ENCODE results near the gene ALG14. TPM values are rescaled to one million over a fixed set of nuclear protein-coding genes. Genes with fewer than 3 reads are reported as not detected.
"Not testable (repeated sequence)": the region's sequence is repeated elsewhere in the genome, so short reads cannot be mapped to it uniquely, and the experiment has no call there.

Gene ALG14
- total RNA-seq, 1 donor from 2014 or later, result 1.5 TPM

- no peak for DNase-seq (ENCODE audit: low read depth)
Measured at GRCh38 chr1:95006681-95007080, 66.1 kb downstream of the ALG14 start.

DNA sequence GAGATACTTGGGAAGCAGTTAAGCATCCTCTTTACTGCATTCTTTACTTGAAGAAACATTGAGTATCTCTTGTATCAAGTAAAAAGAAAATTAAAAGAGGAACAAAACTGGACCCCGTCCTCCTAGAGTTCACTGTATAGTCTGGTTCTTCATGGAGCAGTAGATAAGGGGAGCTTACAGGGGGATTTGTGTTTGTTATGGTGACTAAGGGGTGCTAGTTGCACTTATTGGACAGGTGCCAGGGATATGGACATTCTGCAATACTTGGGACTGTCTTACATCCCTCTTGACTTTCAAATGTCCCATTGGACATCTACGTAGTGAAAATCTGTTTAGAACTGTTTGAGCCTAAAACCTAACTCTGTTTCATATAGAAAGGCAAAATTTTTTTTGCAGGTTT, 67.2 kb downstream of the ALG14 start:
- no peak for DNase-seq (ENCODE audit: low read depth)

DNA sequence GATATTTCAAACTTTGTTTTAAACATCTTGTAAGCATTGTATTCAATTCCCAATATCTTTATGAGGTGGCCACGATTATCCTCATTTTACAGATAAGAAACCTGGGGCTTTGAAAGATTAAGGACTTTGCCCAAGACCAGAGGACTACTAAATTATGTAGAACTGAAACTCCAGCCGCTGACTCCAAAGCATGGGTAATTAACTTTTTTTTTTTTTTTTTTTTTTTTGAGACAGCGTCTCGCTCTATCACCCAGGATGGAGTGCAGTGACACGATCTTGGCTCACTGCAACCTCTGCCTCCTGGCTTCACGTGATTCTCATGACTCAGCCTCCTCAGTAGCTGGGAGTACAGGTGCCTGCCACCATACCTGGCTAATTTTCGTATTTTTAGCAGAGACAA, 68.7 kb downstream of the ALG14 start:
- peak; percentile 61 for DNase-seq (ENCODE audit: low read depth)

DNA sequence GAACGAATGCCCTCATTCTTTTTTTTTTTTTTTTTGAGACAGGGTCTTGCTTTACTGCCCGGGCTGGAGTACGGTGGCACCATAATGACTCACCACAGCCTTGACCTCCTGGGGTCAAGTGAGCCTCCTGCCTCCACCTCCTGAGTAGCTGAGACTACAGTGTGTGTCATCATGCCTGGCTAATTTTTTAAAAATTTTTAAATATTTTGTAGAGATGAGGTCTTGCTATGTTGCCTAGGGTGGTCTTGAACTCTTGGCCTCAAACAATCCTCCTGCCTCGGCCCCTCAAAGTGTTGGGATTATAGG, 69.4 kb downstream of the ALG14 start:
- DNase-seq (ENCODE audit: low read depth), result peak; percentile 47

DNA sequence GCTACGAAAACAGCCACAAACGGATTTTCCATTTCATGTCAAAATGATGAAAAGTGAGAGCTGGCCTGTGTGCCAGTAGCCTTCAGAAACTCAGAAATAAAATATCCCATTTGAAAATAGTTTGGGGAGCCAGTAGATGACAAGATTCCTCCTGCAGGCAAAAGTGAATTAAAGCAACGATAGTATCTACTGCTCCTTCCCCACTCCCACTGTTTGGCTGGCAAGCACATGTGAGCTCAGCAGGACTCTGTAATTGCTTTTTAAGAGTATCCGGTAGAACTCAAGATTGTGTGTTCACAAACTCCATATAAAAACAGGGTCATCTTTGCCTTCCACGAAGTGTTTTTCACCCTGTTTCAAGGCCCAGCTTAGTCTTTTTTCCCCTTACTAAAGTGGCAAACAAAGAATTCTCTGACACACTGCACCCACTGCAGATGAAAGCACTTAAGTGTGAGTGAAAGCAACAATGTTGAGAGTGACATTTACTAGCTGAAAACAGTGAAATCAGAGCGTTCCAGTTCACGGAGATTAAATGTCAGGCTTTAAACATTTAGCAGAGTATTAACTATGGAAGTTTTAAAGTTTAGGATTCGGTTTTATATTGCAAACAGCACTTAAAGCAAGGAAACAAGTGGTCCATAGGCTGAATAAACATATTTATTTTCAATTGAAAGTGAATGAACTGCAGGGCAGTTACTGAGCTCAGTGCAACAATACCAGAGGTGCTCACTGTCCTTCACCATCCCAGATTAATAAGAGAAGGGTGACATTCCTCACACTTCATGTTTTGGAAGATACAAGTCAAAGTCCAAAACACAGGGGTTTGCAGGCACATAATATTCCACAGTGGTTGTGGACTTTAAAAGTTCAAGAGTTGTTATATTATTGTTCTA, 70.0 kb downstream of the ALG14 start:
- DNase-seq (ENCODE audit: low read depth), result no peak

GRCh38 chr1:95002164-95002539, 70.6 kb downstream of the ALG14 start:
- no peak for DNase-seq (ENCODE audit: low read depth)

GRCh38 chr1:94999456-95000131, 73.2 kb downstream of the ALG14 start:
- DNase-seq (ENCODE audit: low read depth), result no peak

DNA sequence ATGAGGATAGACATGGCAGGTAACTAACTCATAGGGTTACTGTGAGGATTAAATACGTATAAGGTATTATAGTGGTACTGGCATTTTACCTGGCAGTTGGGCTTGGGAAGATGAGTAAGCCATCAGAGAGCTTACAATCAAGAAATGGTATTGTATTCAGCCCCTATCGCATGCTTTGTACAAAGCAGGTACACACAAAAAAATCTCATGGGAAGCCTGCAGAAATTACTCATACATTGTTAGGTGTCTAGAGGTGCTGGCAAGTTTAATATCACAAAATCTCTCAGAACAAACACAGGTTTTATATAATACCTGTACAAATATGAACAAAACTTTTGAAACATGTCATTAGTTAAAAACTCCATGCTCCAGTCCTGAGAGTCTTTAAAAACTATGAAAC, 74.0 kb downstream of the ALG14 start:
- DNase-seq (ENCODE audit: low read depth), result no peak

- DNase-seq (ENCODE audit: low read depth), result no peak
Measured at GRCh38 chr1:94998114-94998513, 74.6 kb downstream of the ALG14 start.

- not testable (repeated sequence) for DNase-seq (ENCODE audit: low read depth)
Measured at GRCh38 chr1:94995536-94995935, 77.2 kb downstream of the ALG14 start.

GRCh38 chr1:94994805-94995204, 77.9 kb downstream of the ALG14 start:
- DNase-seq (ENCODE audit: low read depth), result no peak

DNA sequence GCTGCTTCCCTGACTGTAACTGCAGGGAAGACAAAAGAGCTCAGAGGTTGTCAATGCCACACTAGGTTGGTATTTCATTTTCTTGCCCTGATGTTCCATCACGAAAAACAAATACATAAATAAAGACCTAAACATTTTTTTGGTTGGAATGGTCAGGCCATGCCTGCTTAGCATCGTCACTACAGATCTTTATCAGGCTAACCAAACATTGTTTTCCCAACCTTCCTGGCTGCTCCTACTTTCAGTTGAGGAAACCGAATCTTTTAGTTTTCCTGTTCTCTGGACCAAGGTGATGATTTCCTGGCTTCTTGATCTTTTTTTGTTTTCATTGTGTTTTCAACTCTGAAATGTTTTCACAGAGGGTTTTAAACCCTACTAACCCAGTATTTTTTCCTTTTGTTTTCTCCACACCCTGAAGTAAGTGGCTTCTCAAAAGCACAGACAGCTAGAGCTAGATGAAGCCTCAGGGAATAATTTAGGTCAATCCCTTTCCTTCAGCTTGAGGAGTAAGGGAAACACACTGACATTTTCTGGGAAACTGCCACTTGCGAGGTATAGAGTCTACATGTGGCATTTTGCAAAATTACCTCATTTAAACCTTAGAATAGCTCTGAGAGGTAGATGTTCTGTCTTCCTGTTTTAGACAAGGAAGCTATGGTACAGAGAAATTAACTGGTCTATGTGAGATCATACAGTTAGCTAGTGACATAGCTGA, 78.7 kb downstream of the ALG14 start:
- no peak for DNase-seq (ENCODE audit: low read depth)

- DNase-seq (ENCODE audit: low read depth), result no peak
Measured at GRCh38 chr1:94992863-94993563, 79.7 kb downstream of the ALG14 start.

DNA sequence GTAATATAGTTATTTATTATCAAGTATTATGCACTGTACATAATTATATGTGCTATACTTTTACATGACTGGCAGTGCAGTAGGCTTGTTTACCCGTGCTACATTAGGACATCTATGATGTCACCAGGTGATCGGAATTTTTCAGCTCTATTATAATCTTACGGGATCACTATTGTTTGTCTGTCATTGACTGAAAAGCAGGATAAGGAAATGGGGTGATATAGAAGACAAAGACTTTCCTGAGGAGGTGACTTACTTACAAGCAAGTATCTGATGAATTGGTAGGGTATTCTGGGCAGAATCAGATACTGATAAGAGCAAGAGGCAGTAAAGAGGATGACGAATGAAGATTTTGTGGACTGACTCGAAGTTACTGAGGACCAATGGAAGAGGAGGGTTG, 80.6 kb downstream of the ALG14 start:
- no peak for DNase-seq (ENCODE audit: low read depth)

DNA sequence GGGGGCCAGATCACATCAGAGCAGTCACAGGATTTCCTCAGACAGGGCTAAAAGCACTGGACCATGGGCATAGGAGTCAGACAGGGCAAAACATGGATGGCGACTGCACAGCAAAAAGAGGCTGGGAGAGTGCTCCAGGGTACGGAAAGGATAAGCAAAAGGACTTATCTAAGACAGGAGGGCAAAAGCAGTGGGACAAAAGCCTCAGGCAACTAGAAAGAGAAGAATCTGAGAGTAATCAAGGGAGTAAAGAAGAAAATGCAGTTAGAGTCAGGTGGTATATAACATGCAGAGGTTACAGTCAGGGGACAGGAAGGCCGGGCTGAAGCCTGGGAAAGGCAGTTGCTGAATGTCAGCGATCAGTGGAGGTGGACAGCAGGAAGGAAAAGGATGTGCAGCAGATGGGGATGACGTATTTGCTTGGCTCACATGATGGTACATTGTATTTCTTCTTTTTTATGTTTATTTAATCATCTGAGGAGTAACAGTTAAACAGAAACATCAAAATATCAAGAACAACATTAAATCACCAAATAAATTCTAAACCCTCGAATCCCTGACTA, 82.8 kb downstream of the ALG14 start:
- DNase-seq (ENCODE audit: low read depth), result no peak

DNA sequence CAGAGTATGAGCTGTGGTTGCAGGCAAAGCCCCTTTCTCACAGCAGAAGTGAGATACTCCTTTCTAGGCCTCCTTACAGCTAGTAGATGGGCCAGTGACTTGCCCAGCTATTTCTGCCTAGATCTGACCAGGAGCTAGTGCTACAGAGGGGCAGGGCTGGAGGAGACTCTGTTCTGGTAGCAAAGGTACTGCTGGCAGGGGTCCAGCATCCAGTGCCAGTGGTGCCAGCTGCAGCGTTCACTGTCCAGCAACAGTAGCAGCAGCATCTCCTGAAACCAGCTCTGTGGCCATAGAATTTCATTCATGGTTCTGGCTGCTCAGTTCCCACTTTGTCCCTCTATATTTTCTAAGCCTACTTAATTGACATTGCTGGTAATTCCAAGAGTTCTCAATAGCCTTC, 83.4 kb downstream of the ALG14 start:
- DNase-seq (ENCODE audit: low read depth), result no peak

- DNase-seq (ENCODE audit: low read depth), result no peak
Measured at GRCh38 chr1:94988356-94988755, 84.4 kb downstream of the ALG14 start.

GRCh38 chr1:94986783-94987182, 86.0 kb downstream of the ALG14 start:
- DNase-seq (ENCODE audit: low read depth), result peak; percentile 43

GRCh38 chr1:94983171-94983739, 89.5 kb downstream of the ALG14 start:
- peak; percentile 88 for DNase-seq (ENCODE audit: low read depth)

DNA sequence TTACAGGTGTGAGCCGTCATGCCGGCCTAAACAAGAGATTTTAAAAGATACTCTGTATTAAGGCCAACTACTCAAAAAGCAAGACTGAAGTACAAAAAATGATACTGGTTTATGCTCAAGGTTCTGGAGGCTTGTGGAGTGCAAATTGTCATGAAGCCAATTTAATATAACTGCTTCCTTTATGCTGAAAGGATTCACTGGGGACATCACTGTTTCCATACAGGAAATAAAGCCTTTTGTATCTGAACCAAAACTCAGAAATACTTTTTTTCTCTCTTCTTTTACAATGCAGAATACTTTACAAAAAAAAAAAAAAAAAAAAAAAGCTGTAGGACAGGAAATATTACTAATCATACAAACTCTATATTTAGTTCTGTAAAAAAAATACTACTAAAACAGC, 90.4 kb downstream of the ALG14 start:
- DNase-seq (ENCODE audit: low read depth), result no peak

- no peak for DNase-seq (ENCODE audit: low read depth)
Measured at GRCh38 chr1:94981575-94981973, 91.2 kb downstream of the ALG14 start.

Data from renal cortical epithelial cell (primary cell).